ENCODE measurements around the gene PEAK1.

- no peak for TF ChIP-seq CTCF (IDR thresholded peaks at IDR 0.05)
- TF ChIP-seq EP300 (IDR thresholded peaks at IDR 0.05): no peak
- no peak for TF ChIP-seq POLR2A (IDR thresholded peaks at IDR 0.05)
Measured at GRCh38 chr15:77436822-77437221, 16.9 kb upstream of the PEAK1 start.
